Breast epithelium (tissue), 3 donors: ENCODE data around the gene ITPRIP.

Source experiments
- POLR2AphosphoS5 ChIP-seq, 3 donors: sonication (generic); formaldehyde crosslinking; IDR thresholded peaks; one replicate each; pipeline ENCODE4 v1.6.1; 2017; ENCODE audit warnings: antibody characterized with exemption in 3 of 3
- TF ChIP-seq, protein P1 (sequence below), 3 donors: fragments of 450-650 bp; IDR thresholded peaks; one replicate each; pipeline ENCODE4 v1.5.1; 2016 to 2017; ENCODE audit warnings: antibody characterized with exemption in 3 of 3, mild to moderate bottlenecking in 3 of 3, moderate library complexity in 3 of 3

DNA sequence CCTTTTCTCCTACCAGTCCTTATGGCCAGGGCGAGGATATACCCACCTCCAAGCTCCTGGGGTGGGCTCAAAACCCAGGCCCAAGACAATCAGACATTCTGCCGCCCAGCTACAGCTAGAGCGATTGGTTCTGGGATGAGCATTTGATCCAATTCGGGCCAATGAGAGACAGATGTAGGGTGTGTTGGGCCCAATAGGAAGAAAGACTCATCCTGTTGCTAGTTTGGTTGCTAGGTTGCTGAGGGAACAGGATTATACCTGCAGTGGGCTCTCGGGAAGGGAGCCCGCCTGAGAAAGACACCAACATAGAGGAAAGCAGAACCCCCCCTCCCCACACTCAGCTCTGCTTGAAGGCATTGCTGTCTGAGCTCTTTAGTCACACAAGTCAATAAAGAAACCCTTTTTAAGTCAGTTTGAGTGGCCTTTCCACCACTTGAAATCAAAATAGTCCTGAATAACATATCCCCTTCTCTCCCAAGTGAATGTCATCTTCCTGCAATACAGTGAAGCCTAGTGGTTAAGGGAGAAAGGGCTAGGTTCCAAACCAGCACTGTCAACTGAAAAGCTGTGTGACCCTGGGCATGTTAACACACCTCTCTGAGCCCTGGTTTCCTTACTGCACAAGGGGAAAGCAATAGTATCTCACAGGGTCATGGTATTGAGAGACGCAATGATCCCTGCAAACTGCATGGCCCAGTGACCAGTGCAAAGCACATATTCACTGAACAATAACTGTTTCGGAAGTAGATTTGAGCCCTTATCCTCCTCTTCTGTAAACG is 21.8 kb downstream of the ITPRIP start:
- TF ChIP-seq, protein P1, sequence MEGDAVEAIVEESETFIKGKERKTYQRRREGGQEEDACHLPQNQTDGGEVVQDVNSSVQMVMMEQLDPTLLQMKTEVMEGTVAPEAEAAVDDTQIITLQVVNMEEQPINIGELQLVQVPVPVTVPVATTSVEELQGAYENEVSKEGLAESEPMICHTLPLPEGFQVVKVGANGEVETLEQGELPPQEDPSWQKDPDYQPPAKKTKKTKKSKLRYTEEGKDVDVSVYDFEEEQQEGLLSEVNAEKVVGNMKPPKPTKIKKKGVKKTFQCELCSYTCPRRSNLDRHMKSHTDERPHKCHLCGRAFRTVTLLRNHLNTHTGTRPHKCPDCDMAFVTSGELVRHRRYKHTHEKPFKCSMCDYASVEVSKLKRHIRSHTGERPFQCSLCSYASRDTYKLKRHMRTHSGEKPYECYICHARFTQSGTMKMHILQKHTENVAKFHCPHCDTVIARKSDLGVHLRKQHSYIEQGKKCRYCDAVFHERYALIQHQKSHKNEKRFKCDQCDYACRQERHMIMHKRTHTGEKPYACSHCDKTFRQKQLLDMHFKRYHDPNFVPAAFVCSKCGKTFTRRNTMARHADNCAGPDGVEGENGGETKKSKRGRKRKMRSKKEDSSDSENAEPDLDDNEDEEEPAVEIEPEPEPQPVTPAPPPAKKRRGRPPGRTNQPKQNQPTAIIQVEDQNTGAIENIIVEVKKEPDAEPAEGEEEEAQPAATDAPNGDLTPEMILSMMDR (IDR thresholded peaks at IDR 0.05), result no peak
- no peak for TF ChIP-seq POLR2AphosphoS5 (IDR thresholded peaks at IDR 0.05)
